ENCODE measurements around the gene CACYBP. TPM values are rescaled to one million over a fixed set of nuclear protein-coding genes. Genes with fewer than 3 reads are reported as not detected.

The CACYBP gene
- total RNA-seq, 1 experiment from 2014 or later, result 342 TPM

GRCh38 chr1:174964972-174965361 lies 34.8 kb upstream of the CACYBP start:
- Histone ChIP-seq H3K9me3 (ENCODE audit: low read length) (no peaks in the 10 kb centered on the region), H3K36me3 (ENCODE audit: low read depth, low read length) (no peaks in the 10 kb centered on the region), H3K27ac (ENCODE audit: low read length) (no peak overlapping the region), H3K79me2 (ENCODE audit: low read length) (no peaks in the 10 kb centered on the region), H3K9me2 (replicated peaks; ENCODE audit: low read length) (no peaks in the 10 kb centered on the region), H3K4me1 (ENCODE audit: insufficient read depth, low read length) (peaks cover 39% of the 10 kb centered on the region), H4K20me1 (ENCODE audit: low read length) (no peaks in the 10 kb centered on the region), H3K4me3 (ENCODE audit: low read length) (no peak overlapping the region), H3K27me3 (ENCODE audit: low read length) (no peaks in the 10 kb centered on the region), H3F3A (ENCODE audit: low read length, unreplicated experiment) (no peaks in the 10 kb centered on the region), H3K9ac (ENCODE audit: low read length) (no peak overlapping the region), H2AFZ (ENCODE audit: low read length) (no peak overlapping the region), H3K4me2 (ENCODE audit: low read length) (no peak overlapping the region)
- ATAC-seq, result no peak
- no peak for DNase-seq
- POLR2A ChIA-PET (ENCODE audit: unreplicated experiment), result no interaction called here
- BruUV-seq (replicated peaks), result no TSS peak
- TF ChIP-seq CTCF (conservative IDR thresholded peaks at IDR 0.05; ENCODE audit: low read depth, low read length) (no peak), EZH2phosphoT487 (IDR thresholded peaks at IDR 0.05; ENCODE audit: borderline replicate concordance, low read length) (no peak), EZH2 (IDR thresholded peaks at IDR 0.05; ENCODE audit: low read length, unreplicated experiment) (no peak)
- CTCF ChIA-PET, result no interaction called here
- intact Hi-C loops (cut with micrococcal nuclease), result no loop called here

- intact Hi-C loops (cut with micrococcal nuclease), result no loop called here
- no TSS peak for BruUV-seq (replicated peaks)
Measured at GRCh38 chr1:174965362-174966007, 34.3 kb upstream of the CACYBP start.

More at GRCh38 chr1:174965362-174966007, 34.3 kb upstream of the CACYBP start:
- no peak overlapping the region for H3K27ac ChIP-seq (ENCODE audit: low read length)
- no peak for DNase-seq
- ChIA-PET POLR2A (ENCODE audit: unreplicated experiment) (no interaction called here), CTCF (no interaction called here)
- H4K20me1 ChIP-seq (ENCODE audit: low read length), result no peaks in the 10 kb centered on the region
- H3F3A ChIP-seq (ENCODE audit: low read length, unreplicated experiment), result no peaks in the 10 kb centered on the region
- no peaks in the 10 kb centered on the region for H3K9me3 ChIP-seq (ENCODE audit: low read length)
- ATAC-seq, result no peak
- H3K9me2 ChIP-seq (replicated peaks; ENCODE audit: low read length), result no peaks in the 10 kb centered on the region
- no peak overlapping the region for H3K4me2 ChIP-seq (ENCODE audit: low read length)
- H2AFZ ChIP-seq (ENCODE audit: low read length), result no peak overlapping the region
- H3K79me2 ChIP-seq (ENCODE audit: low read length), result no peaks in the 10 kb centered on the region
- H3K27me3 ChIP-seq (ENCODE audit: low read length), result no peaks in the 10 kb centered on the region
- H3K4me3 ChIP-seq (ENCODE audit: low read length), result no peak overlapping the region
- H3K9ac ChIP-seq (ENCODE audit: low read length), result no peak overlapping the region
- no peak for TF ChIP-seq CTCF (conservative IDR thresholded peaks at IDR 0.05; ENCODE audit: low read depth, low read length)
- H3K36me3 ChIP-seq (ENCODE audit: low read depth, low read length), result no peaks in the 10 kb centered on the region
- H3K4me1 ChIP-seq (ENCODE audit: insufficient read depth, low read length), result peaks cover 39% of the 10 kb centered on the region

Data from PC-3 (cell line).